SK-N-MC (cell line): ENCODE results near the gene DBP.

Source experiments
- EZH2 ChIP-seq: fragments of 200-600 bp; sonication (generic); IDR thresholded peaks from one replicate; pipeline ENCODE4 v1.6.1; 2017; ENCODE audit warnings: antibody characterized with exemption
- POLR2AphosphoS5 ChIP-seq: IDR thresholded peaks from 2 replicates; pipeline ENCODE4 v1.6.1; 2012; ENCODE audit warnings: mild to moderate bottlenecking, low read depth, low read length, borderline replicate concordance

GRCh38 chr19:48606463-48607358 lies 30.5 kb downstream of the DBP start, which contains the start of gene SPACA4:
- TF ChIP-seq POLR2AphosphoS5 (no peak), EZH2 (no peak)
